Cardiac muscle cell (in vitro differentiated cells and primary cell): Measurements from ENCODE around the gene ANXA2. TPM values are rescaled to one million over a fixed set of nuclear protein-coding genes. Genes with fewer than 3 reads are reported as not detected.
"Not testable (repeated sequence)": the region's sequence is repeated elsewhere in the genome, so short reads cannot be mapped to it uniquely, and the experiment has no call there.

Experiments
- DNase-seq, 2 donors: peaks; one replicate each; pipeline versions ENCODE4 v3.0.0 to v3.0.0-alpha.2; 2010 to 2017; ENCODE audit warnings: low read depth in 1 of 2, low spot score in 1 of 2
- H3K27ac ChIP-seq: fragments of 200-600 bp; sonication (generic); 2 replicates; pipeline ENCODE4 v1.5.1; 2016
- H3K27me3 ChIP-seq: fragments of 200-600 bp; sonication (generic); 2 replicates; pipeline ENCODE4 v1.6.0; 2016; ENCODE audit warnings: control low read depth
- H3K36me3 ChIP-seq: fragments of 200-600 bp; sonication (generic); 2 replicates; pipeline ENCODE4 v1.5.1; 2016; ENCODE audit warnings: control low read depth
- H3K4me1 ChIP-seq: fragments of 200-600 bp; sonication (generic); 2 replicates; pipeline ENCODE4 v1.8.1; 2017; ENCODE audit warnings: low read depth, mild to moderate bottlenecking, mixed run types
- H3K4me3 ChIP-seq: fragments of 200-600 bp; sonication (generic); 2 replicates; pipeline ENCODE4 v1.5.1; 2016; ENCODE audit warnings: mild to moderate bottlenecking
- H3K9me3 ChIP-seq: fragments of 200-600 bp; sonication (generic); 2 replicates; pipeline ENCODE4 v1.5.1; 2017; ENCODE audit warnings: low read depth, mild to moderate bottlenecking, control low read depth
- CTCF ChIP-seq: IDR thresholded peaks from 2 replicates; pipeline ENCODE4 v1.5.1; 2012; ENCODE audit warnings: low read depth, mild to moderate bottlenecking, low read length
- polyA plus RNA-seq: library from polyadenylated mRNA; unstranded; fragments of >200 nt; fragmentation: Nextera tagmentation; extraction: Ambion mirVana; gene quantifications from 2 replicates; pipeline ENCODE4 v1.2.1, GENCODE V29; 2016
- total RNA-seq: library from RNA; depleted of rRNA; stranded (reverse); fragments of >200 nt; gene quantifications from 2 replicates; pipeline ENCODE4 v1.2.3, GENCODE V29; 2016

ANXA2 gene
- total and polyA plus RNA-seq, 2 experiments from 2014 or later: 90.2 to 284 TPM

GRCh38 chr15:60340207-60340921, 57.4 kb downstream of the ANXA2 start:
- Histone ChIP-seq H3K4me3 (no peak overlapping the region), H3K27ac (no peak overlapping the region), H3K27me3 (no peaks in the 10 kb centered on the region), H3K4me1 (no peaks in the 10 kb centered on the region), H3K9me3 (no peaks in the 10 kb centered on the region), H3K36me3 (no peaks in the 10 kb centered on the region)
- no peak for DNase-seq
- peak; percentile 14 for TF ChIP-seq CTCF

GRCh38 chr15:60339236-60339635, 58.5 kb downstream of the ANXA2 start:
- Histone ChIP-seq H3K27ac (no peak overlapping the region), H3K36me3 (no peaks in the 10 kb centered on the region), H3K27me3 (no peaks in the 10 kb centered on the region), H3K4me1 (no peaks in the 10 kb centered on the region), H3K4me3 (no peak overlapping the region), H3K9me3 (no peaks in the 10 kb centered on the region)
- no peak for DNase-seq
- no peak for TF ChIP-seq CTCF

- Histone ChIP-seq H3K27ac (no peak overlapping the region), H3K27me3 (no peaks in the 10 kb centered on the region), H3K4me1 (no peaks in the 10 kb centered on the region), H3K4me3 (no peak overlapping the region), H3K9me3 (no peaks in the 10 kb centered on the region), H3K36me3 (no peaks in the 10 kb centered on the region)
- TF ChIP-seq CTCF: no peak
- no peak for DNase-seq
Measured at GRCh38 chr15:60338810-60339209, 59.0 kb downstream of the ANXA2 start.

GRCh38 chr15:60337076-60337475, 60.7 kb downstream of the ANXA2 start:
- no peak for TF ChIP-seq CTCF
- DNase-seq: no peak
- no peaks in the 10 kb centered on the region for H3K27me3 ChIP-seq
- H3K4me1 ChIP-seq: no peaks in the 10 kb centered on the region
- H3K9me3 ChIP-seq: no peaks in the 10 kb centered on the region
- H3K4me3 ChIP-seq: no peak overlapping the region
- no peak overlapping the region for H3K27ac ChIP-seq
- H3K36me3 ChIP-seq: no peaks in the 10 kb centered on the region

GRCh38 chr15:60335296-60335695, 62.5 kb downstream of the ANXA2 start:
- H3K27me3 ChIP-seq, H3K4me3 ChIP-seq, H3K27ac ChIP-seq, H3K9me3 ChIP-seq, H3K36me3 ChIP-seq, H3K4me1 ChIP-seq: not testable (repeated sequence)
- peak in 1 of 2 donors; percentile 30 for DNase-seq

- Histone ChIP-seq H3K27ac (no peak overlapping the region), H3K36me3 (no peaks in the 10 kb centered on the region), H3K4me3 (no peak overlapping the region), H3K4me1 (no peaks in the 10 kb centered on the region), H3K27me3 (no peaks in the 10 kb centered on the region), H3K9me3 (no peaks in the 10 kb centered on the region)
- DNase-seq: peak; percentile 39 to 56
- peak; percentile 70 for TF ChIP-seq CTCF
Measured at GRCh38 chr15:60328852-60329443, 68.8 kb downstream of the ANXA2 start.
